ENCODE data around the gene SLC27A6. TPM values are rescaled to one million over a fixed set of nuclear protein-coding genes. Genes with fewer than 3 reads are reported as not detected.

SLC27A6 gene
- total and polyA plus RNA-seq, 2 experiments from 2014 or later, result 2.0 to 4.8 TPM

- ATAC-seq, result no peak
These were observed 55.4 kb downstream of the SLC27A6 start for GRCh38 chr5:129020683-129021082.

More at GRCh38 chr5:129020683-129021082, 55.4 kb downstream of the SLC27A6 start:
- H3K9me2 ChIP-seq (ENCODE audit: insufficient read depth), result no peaks in the 10 kb centered on the region
- no peak for DNase-seq (ENCODE audit: low spot score)
- H2AFZ ChIP-seq, result no peak overlapping the region
- Mint-ChIP-seq H3K9me3 (no peaks in the 10 kb centered on the region), H3K27me3 (ENCODE audit: insufficient read depth, low read depth, poor library complexity) (peaks cover 2% of the 10 kb centered on the region), H3K4me3 (no peak overlapping the region), H3K4me1 (no peaks in the 10 kb centered on the region), H3K36me3 (ENCODE audit: low read depth) (no peaks in the 10 kb centered on the region), H3K27ac (no peak overlapping the region)
- no peak for TF ChIP-seq EZH2 (IDR thresholded peaks at IDR 0.05; ENCODE audit: low read depth, unreplicated experiment)
- TF ChIP-seq STAT1 (IDR thresholded peaks at IDR 0.05; ENCODE audit: unreplicated experiment), result no peak
- TF ChIP-seq, protein P1, sequence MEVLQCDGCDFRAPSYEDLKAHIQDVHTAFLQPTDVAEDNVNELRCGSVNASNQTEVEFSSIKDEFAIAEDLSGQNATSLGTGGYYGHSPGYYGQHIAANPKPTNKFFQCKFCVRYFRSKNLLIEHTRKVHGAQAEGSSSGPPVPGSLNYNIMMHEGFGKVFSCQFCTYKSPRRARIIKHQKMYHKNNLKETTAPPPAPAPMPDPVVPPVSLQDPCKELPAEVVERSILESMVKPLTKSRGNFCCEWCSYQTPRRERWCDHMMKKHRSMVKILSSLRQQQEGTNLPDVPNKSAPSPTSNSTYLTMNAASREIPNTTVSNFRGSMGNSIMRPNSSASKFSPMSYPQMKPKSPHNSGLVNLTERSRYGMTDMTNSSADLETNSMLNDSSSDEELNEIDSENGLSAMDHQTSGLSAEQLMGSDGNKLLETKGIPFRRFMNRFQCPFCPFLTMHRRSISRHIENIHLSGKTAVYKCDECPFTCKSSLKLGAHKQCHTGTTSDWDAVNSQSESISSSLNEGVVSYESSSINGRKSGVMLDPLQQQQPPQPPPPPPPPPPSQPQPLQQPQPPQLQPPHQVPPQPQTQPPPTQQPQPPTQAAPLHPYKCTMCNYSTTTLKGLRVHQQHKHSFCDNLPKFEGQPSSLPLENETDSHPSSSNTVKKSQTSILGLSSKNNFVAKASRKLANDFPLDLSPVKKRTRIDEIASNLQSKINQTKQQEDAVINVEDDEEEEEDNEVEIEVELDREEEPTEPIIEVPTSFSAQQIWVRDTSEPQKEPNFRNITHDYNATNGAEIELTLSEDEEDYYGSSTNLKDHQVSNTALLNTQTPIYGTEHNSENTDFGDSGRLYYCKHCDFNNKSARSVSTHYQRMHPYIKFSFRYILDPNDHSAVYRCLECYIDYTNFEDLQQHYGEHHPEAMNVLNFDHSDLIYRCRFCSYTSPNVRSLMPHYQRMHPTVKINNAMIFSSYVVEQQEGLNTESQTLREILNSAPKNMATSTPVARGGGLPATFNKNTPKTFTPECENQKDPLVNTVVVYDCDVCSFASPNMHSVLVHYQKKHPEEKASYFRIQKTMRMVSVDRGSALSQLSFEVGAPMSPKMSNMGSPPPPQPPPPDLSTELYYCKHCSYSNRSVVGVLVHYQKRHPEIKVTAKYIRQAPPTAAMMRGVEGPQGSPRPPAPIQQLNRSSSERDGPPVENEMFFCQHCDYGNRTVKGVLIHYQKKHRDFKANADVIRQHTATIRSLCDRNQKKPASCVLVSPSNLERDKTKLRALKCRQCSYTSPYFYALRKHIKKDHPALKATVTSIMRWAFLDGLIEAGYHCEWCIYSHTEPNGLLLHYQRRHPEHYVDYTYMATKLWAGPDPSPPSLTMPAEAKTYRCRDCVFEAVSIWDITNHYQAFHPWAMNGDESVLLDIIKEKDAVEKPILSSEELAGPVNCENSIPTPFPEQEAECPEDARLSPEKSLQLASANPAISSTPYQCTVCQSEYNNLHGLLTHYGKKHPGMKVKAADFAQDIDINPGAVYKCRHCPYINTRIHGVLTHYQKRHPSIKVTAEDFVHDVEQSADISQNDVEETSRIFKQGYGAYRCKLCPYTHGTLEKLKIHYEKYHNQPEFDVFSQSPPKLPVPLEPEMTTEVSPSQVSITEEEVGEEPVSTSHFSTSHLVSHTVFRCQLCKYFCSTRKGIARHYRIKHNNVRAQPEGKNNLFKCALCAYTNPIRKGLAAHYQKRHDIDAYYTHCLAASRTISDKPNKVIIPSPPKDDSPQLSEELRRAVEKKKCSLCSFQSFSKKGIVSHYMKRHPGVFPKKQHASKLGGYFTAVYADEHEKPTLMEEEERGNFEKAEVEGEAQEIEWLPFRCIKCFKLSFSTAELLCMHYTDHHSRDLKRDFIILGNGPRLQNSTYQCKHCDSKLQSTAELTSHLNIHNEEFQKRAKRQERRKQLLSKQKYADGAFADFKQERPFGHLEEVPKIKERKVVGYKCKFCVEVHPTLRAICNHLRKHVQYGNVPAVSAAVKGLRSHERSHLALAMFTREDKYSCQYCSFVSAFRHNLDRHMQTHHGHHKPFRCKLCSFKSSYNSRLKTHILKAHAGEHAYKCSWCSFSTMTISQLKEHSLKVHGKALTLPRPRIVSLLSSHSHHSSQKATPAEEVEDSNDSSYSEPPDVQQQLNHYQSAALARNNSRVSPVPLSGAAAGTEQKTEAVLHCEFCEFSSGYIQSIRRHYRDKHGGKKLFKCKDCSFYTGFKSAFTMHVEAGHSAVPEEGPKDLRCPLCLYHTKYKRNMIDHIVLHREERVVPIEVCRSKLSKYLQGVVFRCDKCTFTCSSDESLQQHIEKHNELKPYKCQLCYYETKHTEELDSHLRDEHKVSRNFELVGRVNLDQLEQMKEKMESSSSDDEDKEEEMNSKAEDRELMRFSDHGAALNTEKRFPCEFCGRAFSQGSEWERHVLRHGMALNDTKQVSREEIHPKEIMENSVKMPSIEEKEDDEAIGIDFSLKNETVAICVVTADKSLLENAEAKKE (CRISPR knock-in tag; IDR thresholded peaks at IDR 0.05), result no peak
- TF ChIP-seq, protein P2, sequence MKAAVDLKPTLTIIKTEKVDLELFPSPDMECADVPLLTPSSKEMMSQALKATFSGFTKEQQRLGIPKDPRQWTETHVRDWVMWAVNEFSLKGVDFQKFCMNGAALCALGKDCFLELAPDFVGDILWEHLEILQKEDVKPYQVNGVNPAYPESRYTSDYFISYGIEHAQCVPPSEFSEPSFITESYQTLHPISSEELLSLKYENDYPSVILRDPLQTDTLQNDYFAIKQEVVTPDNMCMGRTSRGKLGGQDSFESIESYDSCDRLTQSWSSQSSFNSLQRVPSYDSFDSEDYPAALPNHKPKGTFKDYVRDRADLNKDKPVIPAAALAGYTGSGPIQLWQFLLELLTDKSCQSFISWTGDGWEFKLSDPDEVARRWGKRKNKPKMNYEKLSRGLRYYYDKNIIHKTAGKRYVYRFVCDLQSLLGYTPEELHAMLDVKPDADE (IDR thresholded peaks at IDR 0.05), result no peak
- no peak for TF ChIP-seq CREB1 (CRISPR knock-in tag; IDR thresholded peaks at IDR 0.05; ENCODE audit: low read depth)
- TF ChIP-seq POLR2AphosphoS5 (IDR thresholded peaks at IDR 0.05; ENCODE audit: low read depth), result no peak
- TF ChIP-seq, protein P3, sequence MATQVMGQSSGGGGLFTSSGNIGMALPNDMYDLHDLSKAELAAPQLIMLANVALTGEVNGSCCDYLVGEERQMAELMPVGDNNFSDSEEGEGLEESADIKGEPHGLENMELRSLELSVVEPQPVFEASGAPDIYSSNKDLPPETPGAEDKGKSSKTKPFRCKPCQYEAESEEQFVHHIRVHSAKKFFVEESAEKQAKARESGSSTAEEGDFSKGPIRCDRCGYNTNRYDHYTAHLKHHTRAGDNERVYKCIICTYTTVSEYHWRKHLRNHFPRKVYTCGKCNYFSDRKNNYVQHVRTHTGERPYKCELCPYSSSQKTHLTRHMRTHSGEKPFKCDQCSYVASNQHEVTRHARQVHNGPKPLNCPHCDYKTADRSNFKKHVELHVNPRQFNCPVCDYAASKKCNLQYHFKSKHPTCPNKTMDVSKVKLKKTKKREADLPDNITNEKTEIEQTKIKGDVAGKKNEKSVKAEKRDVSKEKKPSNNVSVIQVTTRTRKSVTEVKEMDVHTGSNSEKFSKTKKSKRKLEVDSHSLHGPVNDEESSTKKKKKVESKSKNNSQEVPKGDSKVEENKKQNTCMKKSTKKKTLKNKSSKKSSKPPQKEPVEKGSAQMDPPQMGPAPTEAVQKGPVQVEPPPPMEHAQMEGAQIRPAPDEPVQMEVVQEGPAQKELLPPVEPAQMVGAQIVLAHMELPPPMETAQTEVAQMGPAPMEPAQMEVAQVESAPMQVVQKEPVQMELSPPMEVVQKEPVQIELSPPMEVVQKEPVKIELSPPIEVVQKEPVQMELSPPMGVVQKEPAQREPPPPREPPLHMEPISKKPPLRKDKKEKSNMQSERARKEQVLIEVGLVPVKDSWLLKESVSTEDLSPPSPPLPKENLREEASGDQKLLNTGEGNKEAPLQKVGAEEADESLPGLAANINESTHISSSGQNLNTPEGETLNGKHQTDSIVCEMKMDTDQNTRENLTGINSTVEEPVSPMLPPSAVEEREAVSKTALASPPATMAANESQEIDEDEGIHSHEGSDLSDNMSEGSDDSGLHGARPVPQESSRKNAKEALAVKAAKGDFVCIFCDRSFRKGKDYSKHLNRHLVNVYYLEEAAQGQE (IDR thresholded peaks at IDR 0.05; ENCODE audit: unreplicated experiment), result no peak
- no peak for TF ChIP-seq CTCF (conservative IDR thresholded peaks at IDR 0.05; ENCODE audit: low read depth in 2 of 2)
- no peak for TF ChIP-seq EZH2phosphoT487 (IDR thresholded peaks at IDR 0.05; ENCODE audit: unreplicated experiment)
- no peak for TF ChIP-seq ZNF331 (CRISPR knock-in tag; IDR thresholded peaks at IDR 0.05; ENCODE audit: low read depth)
- TF ChIP-seq NANOG (IDR thresholded peaks at IDR 0.05; ENCODE audit: borderline replicate concordance), result no peak
- TF ChIP-seq ZNF114 (CRISPR knock-in tag; IDR thresholded peaks at IDR 0.05), result no peak
- TF ChIP-seq JUNB (IDR thresholded peaks at IDR 0.05; ENCODE audit: unreplicated experiment), result no peak
- no peaks in the 10 kb centered on the region for H3F3A ChIP-seq (replicated peaks; ENCODE audit: low read depth)
- H3K27me3 ChIP-seq (ENCODE audit: insufficient read depth), result no peaks in the 10 kb centered on the region
- H3K27ac ChIP-seq (ENCODE audit: low read depth), result no peak overlapping the region
- H3K79me2 ChIP-seq (replicated peaks; ENCODE audit: insufficient read depth), result no peaks in the 10 kb centered on the region
- no peaks in the 10 kb centered on the region for H3K4me1 ChIP-seq (ENCODE audit: insufficient read depth)
- no peak overlapping the region for H3K4me2 ChIP-seq
- no peak overlapping the region for H3K4me3 ChIP-seq
- H4K20me1 ChIP-seq (replicated peaks; ENCODE audit: insufficient read depth), result no peaks in the 10 kb centered on the region
- H3K36me3 ChIP-seq (ENCODE audit: insufficient read depth), result no peaks in the 10 kb centered on the region

Data from GM23338 (cell line).